K562 (cell line): ENCODE results near the gene ANO4. TPM values are rescaled to one million over a fixed set of nuclear protein-coding genes. Genes with fewer than 3 reads are reported as not detected.

ENCODE experiments used
- ATAC-seq: fragments of 200-7000 bp; cut with Tn5 transposase; 3 replicates; pipeline ENCODE4 v1.9.1; 2020; ENCODE audit warnings: moderate library complexity
- BruUV-seq: library from RNA; stranded (reverse); fragments of 400-500 nt; replicated peaks from 2 replicates; lab custom pipeline; 2021; lab: Mats Ljungman, UMichigan
- CTCF ChIA-PET: fragments of 300-600 bp; formaldehyde crosslinking; extraction: SDS; loops from one replicate; lab custom pipeline; 2021; ENCODE audit warnings: low intra/inter-chr PET ratio; lab: Yijun Ruan, JAX
- POLR2A ChIA-PET: fragments of 300-600, 350-650 bp; sonication (Branson Sonifier 250); formaldehyde crosslinking; extraction: SDS; loops from one replicate; lab custom pipeline; 2021; ENCODE audit warnings: antibody characterized with exemption, inconsistent platforms; lab: Yijun Ruan, JAX
- DNase-seq, 4 experiments: peaks; one replicate each; pipeline versions ENCODE4 v3.0.0 to v3.0.0-alpha.2; 2011 to 2018; ENCODE audit warnings: low spot score in 3 of 4, mixed read lengths in 3 of 4; ENCODE audit errors: extremely low read depth in 1 of 4
- FAIRE-seq: peaks from 2 replicates; lab custom pipeline; 2011; peaks lifted over from hg19 to GRCh38; lab: Jason Lieb, UNC
- H2AFZ ChIP-seq: 2 replicates; pipeline ENCODE4 v1.6.0; 2011; ENCODE audit warnings: low read depth, low read length, control low read depth, inconsistent platforms
- H3K27ac ChIP-seq: fragments of 200-600 bp; 3 replicates; pipeline ENCODE4 v1.8.0; 2011; ENCODE audit warnings: low read depth, mild to moderate bottlenecking, control low read depth, inconsistent platforms, low read length, moderate library complexity, mixed read lengths; ENCODE audit errors: extremely low read depth
- H3K27me3 ChIP-seq, 2 experiments: fragments of 300-600 bp in 1 of 2; 2 replicates in 1 of 2; 3 replicates in 1 of 2; pipeline versions ENCODE4 v1.6.0 to v1.8.0; 2011; ENCODE audit warnings: inconsistent platforms in 2 of 2, low read length in 2 of 2, mild to moderate bottlenecking in 1 of 2, mixed read lengths in 1 of 2, moderate library complexity in 1 of 2; ENCODE audit not compliant: control insufficient read depth in 2 of 2, insufficient read depth in 2 of 2
- H3K36me3 ChIP-seq: fragments of 300-600 bp; 3 replicates; pipeline ENCODE4 v1.8.0; 2011; ENCODE audit warnings: mild to moderate bottlenecking, low read length, inconsistent platforms; ENCODE audit not compliant: control insufficient read depth, insufficient read depth
- H3K4me1 ChIP-seq, 2 experiments: fragments of 200-600 bp in 1 of 2; replicated peaks in 1 of 2; 2 replicates in 1 of 2; 3 replicates in 1 of 2; pipeline versions ENCODE4 v1.5.1 to v1.8.0; 2011; ENCODE audit warnings: inconsistent platforms in 2 of 2, low read length in 2 of 2, mild to moderate bottlenecking in 1 of 2, mixed read lengths in 1 of 2, moderate library complexity in 1 of 2; ENCODE audit not compliant: control insufficient read depth in 2 of 2, insufficient read depth in 2 of 2
- H3K4me2 ChIP-seq: 2 replicates; pipeline ENCODE4 v1.6.1; 2011; ENCODE audit warnings: low read length, control low read depth, inconsistent platforms, mixed read lengths; ENCODE audit not compliant: insufficient read depth
- H3K4me3 ChIP-seq: fragments of 200-600 bp; sonication (generic), shearing (Covaris generic); 2 replicates; pipeline ENCODE4 v1.5.1; 2016; ENCODE audit warnings: control low read depth, inconsistent platforms
- H3K79me2 ChIP-seq: fragments of 200-600 bp; 3 replicates; pipeline ENCODE4 v1.8.0; 2011; ENCODE audit warnings: low read length, inconsistent platforms; ENCODE audit not compliant: control insufficient read depth, insufficient read depth
- H3K9ac ChIP-seq, 2 experiments: 2 replicates each; pipeline versions ENCODE4 v1.6.0 to v1.6.1; 2011; ENCODE audit warnings: low read depth in 2 of 2, low read length in 2 of 2, control low read depth in 1 of 2, inconsistent platforms in 1 of 2, mild to moderate bottlenecking in 1 of 2, mixed read lengths in 1 of 2; ENCODE audit not compliant: insufficient read depth in 1 of 2
- H3K9me1 ChIP-seq: one replicate; pipeline ENCODE4 v1.6.0; 2011; ENCODE audit warnings: inconsistent platforms, mild to moderate bottlenecking, low read length, moderate library complexity; ENCODE audit not compliant: control insufficient read depth, insufficient read depth
- H3K9me3 ChIP-seq: replicated peaks from 2 replicates; pipeline ENCODE4 v1.5.1; 2011; ENCODE audit warnings: low read depth, low read length, inconsistent platforms; ENCODE audit not compliant: control insufficient read depth, insufficient read depth
- H4K20me1 ChIP-seq: replicated peaks from 2 replicates; pipeline ENCODE4 v1.6.1; 2011; ENCODE audit warnings: low read length, inconsistent platforms, mixed read lengths; ENCODE audit not compliant: control insufficient read depth, insufficient read depth
- BRD9 ChIP-seq: fragments of 450-650 bp; IDR thresholded peaks from 2 replicates; pipeline ENCODE4 v1.6.1; 2018; ENCODE audit warnings: low read depth; ENCODE audit not compliant: partially characterized antibody
- CSDE1 ChIP-seq, 2 experiments: fragments of 450-650 bp; IDR thresholded peaks; 2 replicates each; pipeline ENCODE4 v1.6.1; 2016; ENCODE audit warnings: mild to moderate bottlenecking in 1 of 2
- CTBP1 ChIP-seq: fragments of 450-650 bp; IDR thresholded peaks from 2 replicates; pipeline ENCODE4 v1.6.1; 2016; ENCODE audit warnings: borderline replicate concordance
- ETV6 ChIP-seq, 3 experiments: fragments of 150-350 bp in 1 of 3; sonication (generic) in 1 of 3; formaldehyde crosslinking in 1 of 3; IDR thresholded peaks; 2 replicates each; pipeline versions ENCODE4 v1.6.1 to v1.8.0; 2014 to 2022; ENCODE audit warnings: borderline replicate concordance in 2 of 3, low read depth in 2 of 3, antibody characterized with exemption in 1 of 3, low read length in 1 of 3, mild to moderate bottlenecking in 1 of 3, missing genetic modification reagents in 1 of 3
- KDM1A ChIP-seq, 2 experiments: fragments of 450-650 bp; IDR thresholded peaks; 2 replicates each; pipeline ENCODE4 v1.6.1; 2016; ENCODE audit warnings: mild to moderate bottlenecking in 2 of 2
- SMARCA5 ChIP-seq: fragments of 450-650 bp; IDR thresholded peaks from 2 replicates; pipeline ENCODE4 v1.6.1; 2016
- SRSF7 ChIP-seq: fragments of 200-400 bp; formaldehyde crosslinking; optimal IDR thresholded peaks from 2 replicates; pipeline ENCODE3; 2017; ENCODE audit warnings: mild to moderate bottlenecking, low read depth, low read length
- ZFP36 ChIP-seq: fragments of 150-350 bp; IDR thresholded peaks from 2 replicates; pipeline ENCODE4 v1.6.1; 2018; ENCODE audit warnings: low read length, low read depth; ENCODE audit not compliant: partially characterized antibody
- ZNF133 ChIP-seq: fragments of 250-450 bp; sonication (Bioruptor Pico); IDR thresholded peaks from 2 replicates; pipeline ENCODE4 v1.4.0; 2020; ENCODE audit warnings: mild to moderate bottlenecking
- ZNF77 ChIP-seq: fragments of 250-450 bp; sonication (Bioruptor Pico); IDR thresholded peaks from 2 replicates; pipeline ENCODE4 v1.5.0; 2020
- WGBS: fragments of 100-300 bp; shearing (Covaris generic); methylation state at CpG from one replicate; pipeline ENCODE4 v1.1.6; 2016; ENCODE audit warnings: low coverage, mixed read lengths; ENCODE audit not compliant: insufficient coverage; ENCODE audit errors: missing lambda C conversion rate; 5-methylcytosine and 5-hydroxymethylcytosine counted together
- in situ Hi-C: fragments of 300-500 bp; cut with MboI; formaldehyde crosslinking; loops from 4 replicates; pipeline ENCODE4 v1.15.0; 2018; ENCODE audit warnings: inconsistent platforms, mixed read lengths
- intact Hi-C: fragments of 100-400 bp; cut with micrococcal nuclease; formaldehyde crosslinking; loops from 2 replicates; pipeline ENCODE4 v1.14.2; 2022
- polyA plus RNA-seq, 8 experiments: library from polyadenylated mRNA; depleted of rRNA in 4 of 8; stranded (reverse) in 5 of 8; unstranded in 3 of 8; fragments of >200 nt; fragmentation: Nextera tagmentation in 2 of 8; fragmentation: Illumina TruSeq in 1 of 8; extraction: Ambion mirVana in 2 of 8; extraction: Trizol in 1 of 8; gene quantifications; 2 replicates each; pipeline versions ENCODE4 v1.2.1 to v1.2.3, GENCODE V29; 2011 to 2014; ENCODE audit warnings: inconsistent platforms in 1 of 8, missing spikeins in 1 of 8
- total RNA-seq, 7 experiments: library from RNA; depleted of rRNA in 6 of 7; stranded (reverse); fragments of >200 nt in 6 of 7; fragmentation: Illumina TruSeq in 2 of 7; extraction: Trizol in 2 of 7; gene quantifications; 2 replicates each; pipeline versions ENCODE4 v1.2.1 to v1.2.3, GENCODE V29; 2011 to 2021; ENCODE audit warnings: low replicate concordance in 1 of 7
- TF ChIP-seq, protein P1 (sequence below): fragments of 450-650 bp; IDR thresholded peaks from 2 replicates; pipeline ENCODE4 v1.6.1; 2016; ENCODE audit warnings: low read depth, mild to moderate bottlenecking, moderate library complexity

Gene ANO4
- total and polyA plus RNA-seq, 9 of the 15 experiments (the other 6 are each of a cell fraction or from before 2014, with no cell fraction given): not detected

- Histone ChIP-seq H3K27ac (no peak overlapping the region), H2AFZ (no peak overlapping the region), H3K27me3 (no peaks in the 10 kb centered on the region), H3K4me1 (no peaks in the 10 kb centered on the region; a peak in 2 of 5 replicates), H4K20me1 (no peaks in the 10 kb centered on the region), H3K79me2 (no peaks in the 10 kb centered on the region)
- WGBS: 0% methylated on average over 1 of the region's 1 CpG
- POLR2A ChIA-PET: no interaction called here
- FAIRE-seq: no peak
- in situ Hi-C loops: no loop called here
- BruUV-seq: no TSS peak
- no peak for TF ChIP-seq ZFP36
- TF ChIP-seq SMARCA5: no peak
- no peak for TF ChIP-seq BRD9
- TF ChIP-seq, protein P1, sequence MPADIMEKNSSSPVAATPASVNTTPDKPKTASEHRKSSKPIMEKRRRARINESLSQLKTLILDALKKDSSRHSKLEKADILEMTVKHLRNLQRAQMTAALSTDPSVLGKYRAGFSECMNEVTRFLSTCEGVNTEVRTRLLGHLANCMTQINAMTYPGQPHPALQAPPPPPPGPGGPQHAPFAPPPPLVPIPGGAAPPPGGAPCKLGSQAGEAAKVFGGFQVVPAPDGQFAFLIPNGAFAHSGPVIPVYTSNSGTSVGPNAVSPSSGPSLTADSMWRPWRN: no peak
- TF ChIP-seq CSDE1 (IDR thresholded peaks at IDR 0.05): no peak
- TF ChIP-seq KDM1A (IDR thresholded peaks at IDR 0.05): no peak
- TF ChIP-seq SRSF7: no peak
- no peak for TF ChIP-seq ZNF77 (CRISPR knock-in tag)
- TF ChIP-seq CTBP1: no peak
- TF ChIP-seq ETV6 (IDR thresholded peaks at IDR 0.05; ENCODE audit: borderline replicate concordance in 1 of 2, low read depth in 2 of 2, low read length in 1 of 2): no peak
- TF ChIP-seq ETV6 (CRISPR knock-in tag; IDR thresholded peaks at IDR 0.05; ENCODE audit: borderline replicate concordance): no peak
- no peak for TF ChIP-seq ZNF133
- TF ChIP-seq, all 486 proteins: peak for 0
- Histone ChIP-seq H3K36me3 (no peaks in the 10 kb centered on the region), H3K4me2 (no peak overlapping the region), H3K9me1 (no peaks in the 10 kb centered on the region), H3K4me3 (no peak overlapping the region), H3K9me3 (no peaks in the 10 kb centered on the region), H3K9ac (no peak overlapping the region)
- intact Hi-C loops: loop anchor here (10.0 kb wide), 1 partner anchor 340 kb away; no protein-coding TSS in a partner anchor
- no peak for ATAC-seq
- DNase-seq: no peak
- CTCF ChIA-PET: interaction anchor here (0.7 kb wide), 1 partner anchor 215 kb away, joined by 3 read pairs; no protein-coding TSS in a partner anchor
Measured at GRCh38 chr12:100984796-100985195, 190.2 kb downstream of the ANO4 start.
